Measurements from ENCODE around the gene GLRA1. TPM values are rescaled to one million over a fixed set of nuclear protein-coding genes. Genes with fewer than 3 reads are reported as not detected.

Gene GLRA1
- total RNA-seq, 1 experiment from 2014 or later, result not detected

GRCh38 chr5:151779531-151780125 is 145.0 kb downstream of the GLRA1 start:
- no peak for DNase-seq (ENCODE audit: low read depth)

GRCh38 chr5:151775025-151775606 is 149.5 kb downstream of the GLRA1 start:
- no peak for DNase-seq (ENCODE audit: low read depth)

- DNase-seq (ENCODE audit: low read depth), result no peak
Observed at GRCh38 chr5:151773951-151774350, 150.7 kb downstream of the GLRA1 start.

GRCh38 chr5:151772846-151773561 is 151.6 kb downstream of the GLRA1 start:
- DNase-seq (ENCODE audit: low read depth), result peak; percentile 23

Small RNA genes lying within 50 kb of the gene (small RNA-seq; reads per million reads assigned to genes)
- not detected for gene RNA5SP198

Other genes starting within 250 kb of the GLRA1 start
- gene SPARC, start 237.9 kb downstream of the GLRA1 start, total RNA-seq (2014; rRNA removed; shearing (Covaris generic)), result 955 and 1,238 TPM in 2 replicates
- 208 and 248 TPM in 2 replicates for gene ATOX1, start 166.2 kb downstream of the GLRA1 start, total RNA-seq (2014; rRNA removed; shearing (Covaris generic))
- 295 and 342 TPM in 2 replicates for gene G3BP1, start 152.9 kb downstream of the GLRA1 start, total RNA-seq (2014; rRNA removed; shearing (Covaris generic))